Parathyroid adenoma (tissue), 2 donors: Measurements from ENCODE around the gene GREM1.

Experiments used
- H2AFZ ChIP-seq: fragments of 300-600 bp; sonication (generic); one replicate; pipeline ENCODE4 v1.7.0; 2017; ENCODE audit warnings: antibody characterized with exemption, mild to moderate bottlenecking
- H3K27ac ChIP-seq: fragments of 300-600 bp; sonication (generic); one replicate; pipeline ENCODE4 v1.7.0; 2017
- H3K27me3 ChIP-seq: fragments of 300-600 bp; sonication (generic); one replicate; pipeline ENCODE4 v1.7.0; 2017; ENCODE audit warnings: low read length; ENCODE audit not compliant: control insufficient read depth, insufficient read depth
- H3K36me3 ChIP-seq: fragments of 300-600 bp; sonication (generic); one replicate; pipeline ENCODE4 v1.7.0; 2017; ENCODE audit warnings: low read length; ENCODE audit not compliant: control insufficient read depth, insufficient read depth
- H3K4me1 ChIP-seq: fragments of 300-600 bp; sonication (generic); one replicate; pipeline ENCODE4 v1.7.0; 2017; ENCODE audit warnings: control low read depth
- H3K4me2 ChIP-seq: fragments of 300-600 bp; sonication (generic); one replicate; pipeline ENCODE4 v1.7.0; 2017; ENCODE audit warnings: low read length
- H3K4me3 ChIP-seq: fragments of 300-600 bp; sonication (generic); one replicate; pipeline ENCODE4 v1.7.0; 2017; ENCODE audit warnings: low read depth, low read length
- H3K79me2 ChIP-seq: fragments of 300-600 bp; sonication (generic); one replicate; pipeline ENCODE4 v1.7.0; 2017; ENCODE audit warnings: control low read depth
- H3K9ac ChIP-seq: fragments of 300-600 bp; sonication (generic); one replicate; pipeline ENCODE4 v1.7.0; 2017; ENCODE audit warnings: mild to moderate bottlenecking
- H3K9me3 ChIP-seq: fragments of 300-600 bp; sonication (generic); one replicate; pipeline ENCODE4 v1.7.0; 2017; ENCODE audit warnings: low read length; ENCODE audit not compliant: control insufficient read depth
- CTCF ChIP-seq: fragments of 300-600 bp; sonication (generic); IDR thresholded peaks from one replicate; pipeline ENCODE4 v1.7.0; 2017; ENCODE audit warnings: antibody characterized with exemption, mild to moderate bottlenecking
- donor health status: primary hyperparathyroidism.

The GREM1 gene

GRCh38 chr15:32723171-32723948, 5.6 kb downstream of the GREM1 start:
- H3K9ac ChIP-seq, result no peak overlapping the region
- no peaks in the 10 kb centered on the region for H3K79me2 ChIP-seq
- H3K9me3 ChIP-seq, result no peaks in the 10 kb centered on the region
- H2AFZ ChIP-seq, result no peak overlapping the region
- no peak overlapping the region for H3K27ac ChIP-seq
- no peak overlapping the region for H3K4me3 ChIP-seq
- no peaks in the 10 kb centered on the region for H3K4me1 ChIP-seq
- H3K36me3 ChIP-seq, result no peaks in the 10 kb centered on the region
- H3K27me3 ChIP-seq, result peaks cover 8% of the 10 kb centered on the region
- TF ChIP-seq CTCF, result no peak
- no peak overlapping the region for H3K4me2 ChIP-seq

- H3K36me3 ChIP-seq, result no peaks in the 10 kb centered on the region
- no peaks in the 10 kb centered on the region for H3K4me1 ChIP-seq
- no peak overlapping the region for H3K27ac ChIP-seq
- H2AFZ ChIP-seq, result no peak overlapping the region
- no peaks in the 10 kb centered on the region for H3K79me2 ChIP-seq
- no peaks in the 10 kb centered on the region for H3K9me3 ChIP-seq
- H3K4me2 ChIP-seq, result no peak overlapping the region
- TF ChIP-seq CTCF, result no peak
- H3K4me3 ChIP-seq, result no peak overlapping the region
- H3K9ac ChIP-seq, result no peak overlapping the region
- no peaks in the 10 kb centered on the region for H3K27me3 ChIP-seq
Measured at GRCh38 chr15:32729700-32730395, 12.0 kb downstream of the GREM1 start.

GRCh38 chr15:32730677-32731654, 13.2 kb downstream of the GREM1 start:
- H3K4me3 ChIP-seq, result no peak overlapping the region
- no peaks in the 10 kb centered on the region for H3K36me3 ChIP-seq
- no peaks in the 10 kb centered on the region for H3K27me3 ChIP-seq
- no peaks in the 10 kb centered on the region for H3K4me1 ChIP-seq
- no peaks in the 10 kb centered on the region for H3K79me2 ChIP-seq
- no peak overlapping the region for H2AFZ ChIP-seq
- no peaks in the 10 kb centered on the region for H3K9me3 ChIP-seq
- H3K9ac ChIP-seq, result no peak overlapping the region
- H3K4me2 ChIP-seq, result no peak overlapping the region
- H3K27ac ChIP-seq, result no peak overlapping the region
- no peak for TF ChIP-seq CTCF

GRCh38 chr15:32732574-32733157, 14.9 kb downstream of the GREM1 start:
- H3K79me2 ChIP-seq, result no peaks in the 10 kb centered on the region
- no peak for TF ChIP-seq CTCF

More at GRCh38 chr15:32732574-32733157, 14.9 kb downstream of the GREM1 start:
- H3K9ac ChIP-seq, result no peak overlapping the region
- no peak overlapping the region for H3K4me3 ChIP-seq
- H3K9me3 ChIP-seq, result no peaks in the 10 kb centered on the region
- H3K27ac ChIP-seq, result no peak overlapping the region
- H2AFZ ChIP-seq, result no peak overlapping the region
- H3K36me3 ChIP-seq, result no peaks in the 10 kb centered on the region
- no peak overlapping the region for H3K4me2 ChIP-seq
- no peaks in the 10 kb centered on the region for H3K4me1 ChIP-seq
- no peaks in the 10 kb centered on the region for H3K27me3 ChIP-seq
